NCI-H774 (cell line): Measurements from ENCODE around the gene C6orf62.
A peak's percentile ranks its signal among the peaks of the same experiment; 100 is the strongest.
"Not testable (repeated sequence)": the region's sequence is repeated elsewhere in the genome, so short reads cannot be mapped to it uniquely, and the experiment has no call there.

Source experiments
- DNase-seq: peaks from one replicate; lab custom pipeline; 2025; lab: John Stamatoyannopoulos, UW

C6orf62 gene

DNA sequence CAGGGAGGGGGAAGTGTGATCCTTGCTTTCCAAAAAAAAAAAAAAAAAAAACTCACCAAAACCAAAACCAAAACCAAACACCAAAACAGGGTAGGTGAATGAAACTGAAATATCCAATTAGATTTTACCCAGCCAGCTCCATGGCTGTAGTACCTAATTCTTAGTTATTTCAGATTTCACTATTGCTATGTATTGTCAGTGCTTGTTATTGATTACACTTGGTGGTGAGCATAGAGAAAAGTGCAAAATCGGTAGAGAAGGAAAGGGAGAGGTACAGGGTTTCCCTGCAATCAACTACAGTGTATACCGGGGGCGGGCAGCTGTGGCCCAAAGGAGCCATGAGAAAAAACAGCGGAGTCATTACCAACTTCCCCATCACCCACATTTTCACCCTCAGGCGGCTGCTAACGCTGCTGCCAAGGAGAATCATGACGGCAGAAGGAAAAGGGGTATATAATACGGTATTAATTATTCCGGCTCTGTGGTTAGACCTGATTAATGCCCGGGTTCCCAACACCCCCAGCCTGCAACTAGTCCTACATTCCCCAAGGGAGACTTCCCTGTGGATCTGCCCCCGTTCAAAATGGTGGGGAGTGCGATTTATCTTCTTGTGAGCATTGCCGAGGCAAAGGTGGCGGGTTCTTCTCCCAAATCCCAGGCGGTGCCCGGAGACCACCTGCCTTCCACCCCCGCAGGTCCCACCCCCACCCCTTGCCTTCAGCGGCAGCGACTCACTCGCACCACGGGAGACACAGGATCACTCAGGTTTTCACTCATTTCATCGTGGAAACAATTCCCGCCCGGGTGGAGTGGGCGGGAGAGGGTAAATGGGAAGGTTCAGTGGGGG is at the start of gene C6orf62:
Gene C6orf62 (minus strand): TSS at position 30 of the 847 bp plus-strand sequence. CDS start 486 bp downstream, outside the sequence.
- no peak for DNase-seq

DNA sequence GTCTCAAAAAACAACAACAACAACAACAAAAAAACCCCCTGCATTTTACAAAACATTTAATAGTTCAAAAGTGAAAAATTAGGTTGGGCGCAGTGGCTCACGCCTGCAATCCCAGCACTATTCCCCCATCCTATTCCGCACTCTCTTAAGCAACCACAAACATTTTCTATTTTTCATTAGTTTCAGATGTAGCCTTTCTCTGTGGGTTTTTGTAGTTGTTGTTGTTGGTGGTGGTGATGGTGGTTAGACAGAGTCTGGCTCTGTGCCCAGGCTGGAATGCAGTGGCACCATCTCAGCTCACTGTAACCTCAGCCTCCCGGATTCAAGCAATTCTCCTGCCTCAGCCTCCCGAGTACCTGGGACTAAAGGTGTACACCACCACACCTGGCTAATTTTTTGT is 49.4 kb upstream of the C6orf62 start:
- no peak for DNase-seq

DNA sequence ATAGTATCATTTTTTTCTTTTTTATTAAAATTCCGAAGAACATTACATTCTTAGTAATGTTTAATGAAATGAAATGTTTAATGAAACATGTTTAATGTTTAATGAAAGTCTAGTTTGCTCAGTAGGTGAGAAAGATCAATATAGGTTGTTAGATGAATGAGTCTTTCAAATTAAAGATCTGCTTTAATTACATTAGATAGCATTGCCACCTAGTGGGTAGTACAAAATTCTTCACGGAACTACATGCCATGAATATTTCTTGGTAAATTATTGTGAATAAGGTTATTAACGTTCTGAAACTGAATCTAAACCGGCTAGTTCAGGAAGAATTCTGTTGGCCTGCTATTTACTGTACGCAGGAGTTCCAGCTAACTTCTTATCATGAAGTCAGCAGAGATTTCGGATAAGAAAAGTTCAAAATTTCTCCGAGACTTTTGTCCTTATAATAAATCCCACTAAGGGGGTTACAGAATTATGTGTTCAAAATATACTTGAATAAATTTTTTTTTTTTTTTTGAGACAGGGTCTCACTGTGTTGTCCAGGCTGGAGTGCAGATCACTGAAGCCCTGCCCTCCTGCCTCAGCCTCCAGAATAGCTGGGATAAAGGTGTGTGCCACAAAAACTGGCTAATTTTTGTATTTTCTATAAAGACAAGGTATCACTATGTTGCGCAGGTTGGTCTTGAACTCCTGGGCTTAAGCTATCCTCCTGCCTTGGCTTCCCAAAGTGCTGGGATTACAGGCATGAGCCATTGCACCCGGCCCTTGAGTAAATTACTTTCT is 47.9 kb upstream of the C6orf62 start:
- peak; percentile 9 for DNase-seq

DNA sequence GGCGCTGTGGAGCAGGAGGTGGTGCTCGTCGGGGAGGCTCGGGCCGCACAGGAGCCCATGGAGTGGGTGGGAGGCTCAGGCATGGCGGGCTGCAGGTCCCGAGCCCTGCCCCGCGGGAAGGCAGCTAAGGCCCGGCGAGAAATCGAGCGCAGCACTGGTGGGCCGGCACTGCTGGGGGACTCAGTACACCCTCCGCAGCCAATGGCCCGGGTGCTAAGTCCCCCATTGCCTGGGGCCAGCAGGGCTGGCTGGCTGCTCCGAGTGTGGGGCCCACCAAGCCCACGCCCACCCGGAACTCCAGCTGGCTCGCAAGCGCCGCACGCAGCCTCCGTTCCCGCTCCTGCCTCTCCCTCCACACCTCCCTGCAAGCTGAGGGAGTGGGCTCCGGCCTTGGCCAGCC is 47.0 kb upstream of the C6orf62 start:
- DNase-seq: not testable (repeated sequence)

DNA sequence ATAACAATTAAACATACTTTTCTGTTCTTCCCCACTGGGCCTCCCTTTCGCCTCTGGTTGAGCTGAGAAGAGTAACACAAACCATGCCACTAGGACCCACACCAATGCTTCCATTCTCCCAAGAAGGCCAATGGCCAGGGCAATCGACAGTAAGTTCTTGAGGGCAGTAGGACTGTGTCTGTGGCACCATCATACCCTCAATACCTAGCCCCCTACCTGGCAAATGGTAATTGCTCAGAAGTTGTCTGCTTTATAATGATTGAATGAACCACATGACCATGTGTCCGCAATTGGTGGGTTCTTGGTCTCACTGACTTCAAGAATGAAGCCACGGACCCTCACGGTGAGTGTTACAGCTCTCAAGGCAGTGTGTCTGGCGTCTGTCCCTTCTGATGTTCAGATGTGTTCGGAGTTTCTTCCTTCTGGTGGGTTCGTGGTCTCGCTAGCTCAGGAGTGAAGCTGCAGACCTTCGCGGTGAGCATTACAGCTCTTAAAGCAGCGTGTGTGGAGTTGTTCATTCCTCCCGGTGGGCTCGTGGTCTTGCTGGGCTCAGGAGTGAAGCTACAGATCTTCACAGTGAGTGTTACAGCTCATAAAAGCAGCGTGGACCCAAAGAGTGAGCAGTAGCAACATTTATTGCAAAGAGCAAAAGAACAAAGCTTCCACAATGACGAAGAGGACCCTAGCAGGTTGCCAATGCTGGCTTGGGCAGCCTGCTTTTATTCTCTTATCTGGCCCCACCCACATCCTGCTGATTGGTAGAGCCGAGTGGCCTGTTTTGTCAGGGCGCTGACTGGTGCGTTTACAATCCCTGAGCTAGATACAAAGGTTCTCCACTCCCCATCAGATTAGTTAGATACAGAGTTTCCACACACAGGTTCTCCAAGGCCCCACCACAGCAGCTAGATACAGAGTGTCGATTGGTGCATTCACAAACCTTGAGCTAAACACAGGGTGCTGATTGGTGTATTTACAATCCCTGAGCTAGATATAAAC is 46.2 kb upstream of the C6orf62 start:
- not testable (repeated sequence) for DNase-seq

DNA sequence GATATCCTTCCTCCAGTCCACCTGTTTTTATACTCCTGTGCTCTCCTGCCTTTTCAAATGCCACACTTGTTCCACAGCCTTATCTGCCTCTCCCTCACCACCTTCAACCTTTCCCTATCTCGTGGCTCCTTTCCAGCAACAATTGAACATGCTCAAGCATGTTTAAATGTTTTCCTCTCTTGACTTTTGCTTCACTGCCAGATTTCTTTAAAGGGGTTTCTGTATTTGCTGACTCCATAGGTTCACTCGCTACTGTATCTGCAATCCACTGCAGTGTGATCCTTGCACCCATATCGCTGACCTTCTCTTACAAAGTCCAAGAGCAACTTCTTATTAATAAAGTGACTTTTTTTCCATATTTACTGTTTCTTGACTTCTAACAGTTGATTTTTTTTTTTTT is 44.6 kb upstream of the C6orf62 start:
- no peak for DNase-seq

DNA sequence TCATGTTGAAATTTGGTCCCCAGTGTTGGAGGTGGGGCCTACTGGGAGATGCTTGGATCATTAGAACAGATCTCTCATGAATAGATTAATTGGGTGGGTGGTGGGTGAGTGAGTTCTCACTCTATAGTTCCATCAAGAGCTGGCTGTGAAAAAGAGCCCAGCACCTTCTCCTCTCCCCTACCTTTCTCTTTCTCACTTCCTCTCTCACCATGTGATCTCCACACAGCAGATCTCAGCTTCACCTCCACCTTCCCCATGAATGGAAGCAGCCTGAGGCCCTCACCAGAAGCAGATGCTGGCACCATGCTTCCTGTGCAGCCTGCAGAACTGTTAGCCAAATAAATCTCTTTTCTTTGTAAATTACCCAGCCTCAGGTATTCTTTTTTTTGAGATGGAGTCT is 42.9 kb upstream of the C6orf62 start:
- no peak for DNase-seq

DNA sequence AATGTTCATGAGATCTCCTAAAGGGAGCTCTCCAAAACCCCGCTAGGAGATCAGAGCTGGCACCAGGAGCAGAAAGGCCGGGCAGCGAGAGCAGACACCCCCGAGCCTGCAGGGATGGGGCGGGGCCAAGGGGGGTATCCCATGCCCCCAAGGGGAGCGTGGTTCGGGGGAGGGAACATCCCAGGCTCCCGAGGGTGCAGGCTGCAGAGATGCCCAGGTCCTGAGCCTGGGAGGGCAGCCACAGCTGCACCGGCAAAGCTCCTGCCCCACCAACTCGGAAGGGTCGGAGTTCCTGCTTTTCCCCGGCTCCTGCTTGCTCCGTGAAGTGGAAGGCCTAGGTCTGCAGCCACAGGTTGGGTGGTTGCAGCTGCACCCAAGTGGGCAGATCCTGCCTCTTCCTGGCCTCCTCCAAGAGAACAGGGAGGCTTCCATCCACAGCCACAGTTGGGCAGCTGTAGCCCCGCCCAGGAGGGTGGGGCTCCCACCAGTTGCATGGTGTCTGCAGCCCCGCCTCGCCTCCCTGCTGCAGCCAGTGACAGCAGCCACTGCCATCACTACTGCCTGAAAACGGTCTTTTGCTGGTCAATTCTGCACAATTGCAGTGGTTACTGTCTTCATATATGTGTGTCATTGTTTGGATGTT is 42.4 kb upstream of the C6orf62 start:
- DNase-seq: no peak

DNA sequence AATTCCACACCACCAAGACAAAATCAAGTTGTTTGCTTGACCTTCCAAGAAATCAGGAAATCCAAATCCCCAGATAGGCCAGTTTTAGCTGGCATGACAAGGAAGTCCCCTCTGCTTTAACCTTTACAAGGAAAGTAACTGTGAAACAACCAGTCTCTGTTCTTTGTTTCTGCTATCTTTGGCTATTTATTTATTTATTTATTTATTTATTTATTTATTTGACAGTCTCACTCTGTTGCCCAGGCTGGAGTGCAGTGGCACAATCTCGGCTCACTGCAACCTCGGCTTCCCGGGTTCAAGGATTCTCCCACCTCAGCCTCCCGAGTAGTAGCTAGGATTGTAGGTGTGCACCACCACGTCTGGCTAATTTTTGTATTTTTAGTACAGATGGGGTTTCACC is 41.3 kb upstream of the C6orf62 start:
- DNase-seq: no peak

DNA sequence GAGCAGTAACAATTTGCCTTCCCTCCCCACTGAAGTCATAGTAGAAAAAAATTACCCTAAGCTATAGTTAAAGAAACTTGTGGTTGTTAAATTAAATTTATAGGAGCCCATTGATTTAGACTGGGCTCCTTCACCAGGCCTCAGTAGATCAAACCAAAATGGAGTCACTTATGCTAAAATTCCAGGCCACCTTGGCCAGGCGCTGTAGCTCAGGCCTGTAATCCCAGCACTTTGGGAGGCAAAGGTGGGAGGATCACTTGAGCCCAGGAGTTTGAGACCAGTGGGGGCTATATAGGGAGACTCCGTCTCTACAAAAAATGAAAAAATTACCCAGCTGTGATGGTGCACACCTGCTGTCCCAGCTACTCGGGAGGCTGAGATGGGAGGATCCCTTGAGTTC is 40.8 kb upstream of the C6orf62 start:
- DNase-seq: no peak

DNA sequence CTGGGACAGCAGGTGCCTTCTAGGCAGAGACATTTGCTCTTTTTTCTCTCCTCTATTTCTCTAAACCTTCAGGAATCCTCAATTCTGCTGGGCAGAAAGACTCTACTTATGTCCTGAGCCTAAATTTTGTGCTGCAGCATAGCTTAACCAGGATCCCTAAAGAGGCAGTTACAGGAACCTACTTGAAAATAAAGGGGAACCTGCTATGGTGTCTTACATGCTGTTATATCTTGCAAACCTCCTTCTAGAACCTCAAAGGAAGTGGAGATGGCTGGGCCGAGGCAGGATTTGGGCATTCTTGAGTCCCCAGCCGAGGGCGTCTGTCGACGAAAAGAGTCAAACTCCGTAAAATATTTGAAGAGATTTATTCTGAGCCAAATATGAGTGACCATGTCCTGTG is 38.7 kb upstream of the C6orf62 start:
- no peak for DNase-seq

DNA sequence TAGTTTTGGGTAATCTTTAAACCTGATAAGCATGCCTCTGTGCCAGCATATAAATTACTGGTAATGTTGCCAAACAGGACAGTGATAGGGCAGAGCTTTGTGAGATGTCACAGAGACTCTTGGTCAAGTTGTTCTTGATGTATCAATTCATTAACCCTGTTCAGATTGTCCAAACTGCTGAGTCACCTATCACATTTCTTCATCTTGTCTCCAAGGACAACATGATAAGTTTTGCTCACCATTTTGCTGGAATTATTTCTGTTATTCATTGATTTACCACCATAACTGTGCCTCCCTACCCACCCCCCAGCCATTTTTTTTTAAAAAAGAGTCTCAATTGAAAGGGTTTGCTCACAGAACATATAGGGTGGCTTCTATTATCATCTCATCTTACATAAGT is 36.3 kb upstream of the C6orf62 start:
- no peak for DNase-seq

DNA sequence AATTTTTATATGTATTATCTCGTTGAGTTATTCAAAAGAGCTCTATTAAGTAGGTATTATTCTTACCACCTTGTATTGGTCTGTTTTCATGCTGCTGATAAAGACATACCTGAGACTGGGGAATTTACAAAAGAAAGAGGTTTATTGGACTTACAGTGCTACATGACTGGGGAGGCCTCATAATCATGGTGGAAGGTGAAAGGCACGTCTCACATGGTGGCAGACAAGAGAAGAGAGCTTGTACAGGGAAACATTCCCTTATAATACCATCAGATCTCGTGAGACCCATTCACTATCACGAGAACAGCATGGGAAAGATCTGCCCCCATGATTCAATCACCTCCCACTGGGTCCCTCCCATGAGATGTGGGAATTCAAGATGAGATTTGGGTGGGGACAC is 35.4 kb upstream of the C6orf62 start:
- DNase-seq: not testable (repeated sequence)

DNA sequence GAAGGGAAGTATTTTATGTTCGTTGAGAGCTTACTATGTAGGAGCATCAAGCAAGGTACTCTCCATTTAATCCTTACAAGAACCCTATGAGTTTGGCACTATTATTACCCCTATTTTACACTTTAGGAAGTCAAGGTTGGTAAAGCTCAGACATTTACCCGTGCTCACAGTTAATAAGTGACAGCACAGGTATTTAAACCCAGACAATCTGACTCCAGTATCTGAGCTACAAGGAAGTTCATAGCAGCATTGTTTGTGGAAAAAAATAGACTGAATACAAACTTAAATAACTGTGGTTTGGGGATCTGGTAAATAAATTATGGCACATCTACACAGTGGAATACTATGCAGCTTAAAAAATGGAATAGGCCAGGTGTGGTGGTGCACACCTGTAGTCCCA is 34.6 kb upstream of the C6orf62 start:
- no peak for DNase-seq

DNA sequence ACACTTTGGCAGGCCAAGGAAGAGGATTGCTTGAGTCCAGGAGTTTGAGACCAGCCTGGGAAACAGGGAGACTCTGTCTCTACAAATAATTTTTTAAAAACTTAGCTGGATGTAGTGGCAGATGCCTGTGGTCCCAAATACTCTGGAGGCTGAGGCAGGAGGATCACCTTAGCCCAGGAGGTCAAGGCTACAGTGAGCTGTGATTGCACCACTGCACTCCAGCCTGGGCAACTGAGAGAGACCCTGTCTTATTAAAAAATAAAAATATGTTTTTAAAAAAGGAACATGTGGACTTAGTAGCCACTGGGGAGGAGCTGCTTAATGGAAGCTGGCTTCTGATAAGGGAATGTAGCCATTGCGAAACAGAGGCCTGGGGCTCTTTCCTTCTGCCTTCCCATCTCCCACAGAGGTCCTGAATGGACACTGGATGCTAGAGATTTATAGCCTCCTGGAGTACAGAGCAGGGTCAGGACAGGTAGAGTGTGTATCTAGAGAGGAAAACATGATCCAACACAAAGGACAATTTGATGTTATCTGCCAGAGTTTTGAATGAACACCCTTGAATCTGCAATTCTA is 34.1 kb upstream of the C6orf62 start:
- DNase-seq: no peak

DNA sequence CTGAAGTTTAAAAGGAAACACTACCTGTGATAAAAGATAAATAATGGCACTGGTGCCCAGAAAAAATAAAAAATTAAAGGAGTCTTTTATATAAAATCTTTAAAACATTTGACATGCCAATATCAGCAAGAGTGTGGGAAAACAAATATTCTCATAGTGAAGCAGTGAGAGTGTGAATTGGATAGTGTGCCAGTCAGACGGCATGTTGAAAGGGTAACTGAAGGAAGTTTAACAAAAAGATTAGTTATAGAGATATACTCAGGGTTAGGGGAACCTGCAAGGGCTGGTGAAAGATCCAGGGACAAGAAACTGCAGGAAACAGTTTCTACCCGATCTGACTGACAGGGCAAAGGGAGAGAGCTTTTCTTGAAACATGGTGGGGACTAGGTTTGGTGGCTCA is 33.5 kb upstream of the C6orf62 start:
- DNase-seq: no peak

DNA sequence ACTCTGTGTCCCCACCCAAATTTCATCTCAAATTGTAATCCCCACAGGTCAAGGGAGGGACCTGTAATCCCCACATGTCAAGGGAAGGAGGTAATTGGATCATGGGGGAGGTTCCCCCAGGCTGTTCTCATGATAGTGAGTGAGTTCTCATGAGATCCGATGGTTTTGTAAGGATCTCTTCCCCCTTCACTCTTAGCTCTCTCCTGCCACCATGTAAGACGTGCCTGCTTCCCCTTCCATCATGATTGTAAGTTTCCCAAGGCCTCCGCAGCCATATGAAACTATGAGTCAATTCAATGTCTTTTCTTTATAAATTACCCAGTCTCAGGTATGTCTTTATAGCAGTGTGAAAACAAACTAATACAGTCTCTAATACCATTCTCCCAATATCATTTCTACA is 31.9 kb upstream of the C6orf62 start:
- not testable (repeated sequence) for DNase-seq

DNA sequence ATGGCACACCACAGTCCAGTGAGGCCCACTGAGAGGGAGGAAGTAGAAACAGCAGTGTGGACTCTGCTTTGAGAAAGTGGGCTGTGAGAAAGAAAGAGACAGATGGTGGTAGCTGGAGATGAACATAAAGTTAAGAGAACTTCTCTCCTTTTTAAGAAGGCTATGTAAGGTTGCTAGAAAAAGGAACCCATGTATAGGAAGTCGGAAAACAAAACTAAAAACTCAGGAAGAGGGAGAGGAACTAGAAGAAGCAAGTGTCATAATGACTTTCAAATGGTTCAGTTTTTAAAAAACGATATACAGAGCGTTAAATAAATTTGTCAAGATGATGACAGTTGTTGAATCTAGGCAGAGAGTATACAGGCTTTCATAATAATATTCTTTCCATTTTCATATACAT is 30.3 kb upstream of the C6orf62 start:
- DNase-seq: no peak

DNA sequence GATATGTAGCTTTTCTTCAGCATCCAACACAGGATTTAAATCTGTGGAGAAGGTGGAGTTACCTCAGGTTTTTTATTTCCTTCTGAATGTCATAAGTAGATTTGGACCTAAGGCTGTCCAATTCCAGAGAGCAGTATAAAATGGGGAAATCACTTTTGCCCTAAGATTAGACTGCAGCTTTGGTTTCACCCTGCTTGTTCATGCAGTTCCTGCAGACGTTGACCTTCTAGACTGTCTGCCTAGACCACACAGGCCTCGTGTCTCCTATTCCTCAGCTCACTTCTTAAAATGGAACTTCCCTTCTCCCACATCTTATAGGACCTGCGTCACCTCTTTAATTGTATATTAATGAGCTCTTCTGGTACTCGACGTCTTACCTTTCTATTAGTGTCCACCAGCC is 26.0 kb upstream of the C6orf62 start:
- DNase-seq: no peak

DNA sequence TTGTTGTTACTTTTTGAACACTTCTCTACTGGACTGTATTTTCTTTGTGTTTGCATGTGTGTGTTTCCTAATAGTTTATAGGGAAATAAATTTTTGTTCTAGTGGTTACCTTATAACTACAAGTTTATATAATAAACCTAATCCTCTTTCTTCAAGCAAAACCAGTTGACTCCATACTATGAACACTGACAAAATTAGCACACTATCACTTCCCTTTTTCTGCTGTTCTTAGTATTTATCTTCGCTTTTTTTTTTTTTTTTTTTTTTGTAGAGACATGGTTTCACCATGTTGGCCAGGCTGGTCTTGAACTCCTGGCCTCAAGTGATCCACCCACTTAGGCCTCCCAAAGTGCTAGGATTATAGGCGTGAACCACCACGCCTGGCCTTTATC is 25.0 kb upstream of the C6orf62 start:
- no peak for DNase-seq

DNA sequence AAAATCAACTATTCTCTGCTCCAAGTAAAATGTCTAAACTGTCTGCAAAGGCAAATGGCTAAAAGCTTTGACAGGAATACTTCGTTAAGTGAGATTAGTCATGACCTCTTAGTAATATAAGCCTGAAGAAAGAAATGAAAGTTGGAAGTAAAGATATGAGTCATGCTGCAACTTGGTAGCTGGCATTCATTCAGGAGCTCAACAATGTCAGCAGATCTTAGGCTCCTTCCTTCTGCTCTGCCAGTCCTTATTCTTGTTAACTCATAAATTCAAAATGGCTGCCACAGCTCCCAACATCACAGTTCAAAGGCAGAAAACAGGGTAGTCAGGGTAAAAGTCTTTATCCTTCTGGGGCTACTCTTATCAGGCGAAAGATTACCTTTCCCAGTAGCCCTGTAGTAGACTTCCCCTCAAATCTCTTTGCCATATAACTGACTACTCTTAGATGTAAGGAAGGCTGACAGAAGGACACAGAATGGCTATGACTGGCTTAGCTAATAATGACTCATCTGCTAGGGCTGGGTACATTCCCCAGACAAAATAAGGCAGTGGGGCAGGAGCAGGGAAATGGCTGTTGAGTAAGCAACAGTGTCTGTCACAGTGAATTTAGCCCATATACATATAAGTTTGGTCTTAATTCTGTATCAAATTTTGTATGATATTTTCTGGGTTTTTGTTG is 24.4 kb upstream of the C6orf62 start:
- no peak for DNase-seq
